H1 (cell line): Measurements from ENCODE around the gene PLCXD1. TPM values are rescaled to one million over a fixed set of nuclear protein-coding genes. Genes with fewer than 3 reads are reported as not detected.

Source experiments
- CTCF ChIA-PET: fragments of 300-600 bp; sonication (Branson Sonifier 250); formaldehyde crosslinking; loops from one replicate; lab custom pipeline; 2021; ENCODE audit not compliant: partially characterized antibody; lab: Charles Lee
- POLR2A ChIA-PET: fragments of 300-600 bp; sonication (Branson Sonifier 250); formaldehyde crosslinking; loops from one replicate; lab custom pipeline; 2021; ENCODE audit warnings: inconsistent platforms; ENCODE audit not compliant: partially characterized antibody; lab: Charles Lee
- DNase-seq, 2 experiments: peaks; one replicate each; pipeline versions ENCODE4 v3.0.0 to v3.0.0-alpha.2; 2010 to 2022; ENCODE audit warnings: low spot score in 2 of 2, low read depth in 1 of 2, mixed read lengths in 1 of 2
- FAIRE-seq: peaks from 2 replicates; lab custom pipeline; 2011; peaks lifted over from hg19 to GRCh38; lab: Jason Lieb, UNC
- H2AFZ ChIP-seq: 2 replicates; pipeline ENCODE4 v1.8.1; 2012; ENCODE audit warnings: low read length, inconsistent platforms
- H2AK5ac ChIP-seq: 2 replicates; pipeline ENCODE4 v1.6.1; 2013; ENCODE audit warnings: low read depth, low read length
- H2BK120ac ChIP-seq: replicated peaks from 2 replicates; pipeline ENCODE3; 2013; ENCODE audit warnings: low read depth, low read length, inconsistent platforms
- H2BK12ac ChIP-seq: 2 replicates; pipeline ENCODE4 v1.6.1; 2013; ENCODE audit warnings: low read depth, low read length
- H2BK15ac ChIP-seq: 2 replicates; pipeline ENCODE4 v1.6.1; 2013; ENCODE audit warnings: low read length
- H2BK20ac ChIP-seq: 2 replicates; pipeline ENCODE4 v1.6.1; 2013; ENCODE audit warnings: low read length
- H2BK5ac ChIP-seq: 2 replicates; pipeline ENCODE4 v1.6.1; 2013; ENCODE audit warnings: low read depth, low read length
- H3K14ac ChIP-seq: 2 replicates; pipeline ENCODE4 v1.6.1; 2013; ENCODE audit warnings: inconsistent platforms; ENCODE audit not compliant: insufficient read length
- H3K18ac ChIP-seq: 2 replicates; pipeline ENCODE4 v1.6.1; 2013; ENCODE audit warnings: low read length; ENCODE audit errors: extremely low read depth
- H3K23ac ChIP-seq: 2 replicates; pipeline ENCODE4 v1.6.1; 2013; ENCODE audit warnings: inconsistent platforms; ENCODE audit not compliant: insufficient read length
- H3K23me2 ChIP-seq: 2 replicates; pipeline ENCODE4 v1.6.1; 2013; ENCODE audit warnings: low read depth, low read length
- H3K27ac ChIP-seq: 2 replicates; pipeline ENCODE4 v1.6.1; 2011; ENCODE audit warnings: low read depth, low read length, inconsistent platforms
- H3K27me3 ChIP-seq, 4 experiments: replicated peaks in 1 of 4; 1 replicate in 1 of 4; 2 replicates in 3 of 4; pipeline versions ENCODE4 v1.6.1 to v1.8.1; 2011 to 2013; ENCODE audit warnings: low read length in 3 of 4, mild to moderate bottlenecking in 3 of 4, inconsistent platforms in 2 of 4, mixed read lengths in 2 of 4, moderate library complexity in 1 of 4; ENCODE audit not compliant: control insufficient read depth in 3 of 4, insufficient read depth in 3 of 4; ENCODE audit errors: extremely low read depth in 1 of 4
- H3K36me3 ChIP-seq, 4 experiments: 2 replicates each; pipeline versions ENCODE4 v1.6.1 to v1.8.1; 2011 to 2013; ENCODE audit warnings: mild to moderate bottlenecking in 4 of 4, low read length in 3 of 4, moderate library complexity in 2 of 4, control low read depth in 1 of 4, inconsistent platforms in 1 of 4; ENCODE audit not compliant: insufficient read depth in 4 of 4, control insufficient read depth in 2 of 4
- H3K4ac ChIP-seq: replicated peaks from 2 replicates; pipeline ENCODE3; 2013; ENCODE audit warnings: low read length, low read depth, mixed read lengths, inconsistent platforms; ENCODE audit not compliant: insufficient read length
- H3K4me1 ChIP-seq, 4 experiments: replicated peaks in 1 of 4; 1 replicate in 1 of 4; 2 replicates in 3 of 4; pipeline versions ENCODE4 v1.6.1 to v1.8.1; 2011 to 2013; ENCODE audit warnings: low read length in 3 of 4, inconsistent platforms in 2 of 4, mixed read lengths in 1 of 4; ENCODE audit not compliant: insufficient read depth in 4 of 4, control insufficient read depth in 3 of 4
- H3K4me2 ChIP-seq, 2 experiments: 2 replicates each; pipeline versions ENCODE4 v1.6.1 to v1.8.1; 2011 to 2013; ENCODE audit warnings: low read depth in 2 of 2, low read length in 2 of 2, control low read depth in 1 of 2, inconsistent platforms in 1 of 2, mild to moderate bottlenecking in 1 of 2; ENCODE audit not compliant: insufficient read depth in 1 of 2
- H3K4me3 ChIP-seq, 4 experiments: fragments of 200-600, 300-600 bp in 1 of 4; sonication (generic), shearing (Covaris generic), sonication (Bioruptor Twin) in 1 of 4; 2 replicates each; pipeline versions ENCODE4 v1.5.1 to v1.8.1; 2011 to 2016; ENCODE audit warnings: low read length in 4 of 4, low read depth in 3 of 4, control low read depth in 2 of 4, inconsistent platforms in 2 of 4, mild to moderate bottlenecking in 2 of 4, mixed read lengths in 1 of 4, moderate library complexity in 1 of 4; ENCODE audit not compliant: insufficient read depth in 2 of 4; ENCODE audit errors: extremely low read depth in 1 of 4
- H3K56ac ChIP-seq: replicated peaks from 2 replicates; pipeline ENCODE3; 2013; ENCODE audit warnings: low read depth, mild to moderate bottlenecking, mixed read lengths, low read length, inconsistent platforms; ENCODE audit not compliant: insufficient read length
- H3K79me1 ChIP-seq: 2 replicates; pipeline ENCODE4 v1.6.1; 2013; ENCODE audit warnings: low read depth, low read length, control low read depth
- H3K79me2 ChIP-seq, 2 experiments: 2 replicates each; pipeline versions ENCODE4 v1.6.1 to v1.8.1; 2012 to 2013; ENCODE audit warnings: low read length in 2 of 2, mild to moderate bottlenecking in 2 of 2, inconsistent platforms in 1 of 2; ENCODE audit not compliant: insufficient read depth in 2 of 2, control insufficient read depth in 1 of 2
- H3K9ac ChIP-seq, 4 experiments: replicated peaks in 1 of 4; 1 replicate in 1 of 4; 2 replicates in 3 of 4; pipeline versions ENCODE4 v1.6.1 to v1.8.1; 2011 to 2013; ENCODE audit warnings: low read depth in 3 of 4, low read length in 3 of 4, control low read depth in 2 of 4, mild to moderate bottlenecking in 2 of 4, moderate library complexity in 2 of 4, inconsistent platforms in 1 of 4; ENCODE audit errors: extremely low read depth in 1 of 4
- H3K9me3 ChIP-seq, 2 experiments: 2 replicates each; pipeline versions ENCODE4 v1.6.1 to v1.8.1; 2012 to 2013; ENCODE audit warnings: mild to moderate bottlenecking in 2 of 2, moderate library complexity in 2 of 2, control low read depth in 1 of 2, inconsistent platforms in 1 of 2, low read depth in 1 of 2, low read length in 1 of 2, mixed read lengths in 1 of 2; ENCODE audit not compliant: insufficient read depth in 2 of 2
- H4K20me1 ChIP-seq, 2 experiments: replicated peaks in 1 of 2; 2 replicates each; pipeline versions ENCODE3 to v1.8.1; 2011 to 2013; ENCODE audit warnings: inconsistent platforms in 2 of 2, low read length in 2 of 2, mild to moderate bottlenecking in 1 of 2; ENCODE audit not compliant: insufficient read depth in 2 of 2, control insufficient read depth in 1 of 2
- H4K5ac ChIP-seq: 2 replicates; pipeline ENCODE4 v1.6.1; 2013; ENCODE audit warnings: low read length, low read depth, mixed read lengths, inconsistent platforms; ENCODE audit not compliant: insufficient read length
- H4K8ac ChIP-seq: 2 replicates; pipeline ENCODE4 v1.8.0; 2013; ENCODE audit warnings: mild to moderate bottlenecking, moderate library complexity, low read length, inconsistent platforms; ENCODE audit not compliant: insufficient read depth; ENCODE audit errors: extremely low read depth
- H4K91ac ChIP-seq: replicated peaks from 2 replicates; pipeline ENCODE3; 2013; ENCODE audit warnings: low read length, mixed read lengths, inconsistent platforms; ENCODE audit not compliant: insufficient read length
- ASH2L ChIP-seq: fragments of 200-600, 300-600 bp; sonication (generic); IDR thresholded peaks from one replicate; pipeline ENCODE4 v1.7.1; 2017; ENCODE audit warnings: low read length
- BCL11A ChIP-seq, 2 experiments: IDR thresholded peaks; one replicate each; pipeline ENCODE4 v1.6.1; 2011; ENCODE audit warnings: low read depth in 2 of 2, low read length in 2 of 2, mild to moderate bottlenecking in 2 of 2
- CBX8 ChIP-seq: fragments of 300-800, 300-1000 bp; sonication (generic); IDR thresholded peaks from 2 replicates; pipeline ENCODE4 v1.7.1; 2016; ENCODE audit warnings: low read depth, low read length, borderline replicate concordance
- CHD1 ChIP-seq: IDR thresholded peaks from 2 replicates; pipeline ENCODE4 v1.6.1; 2012; ENCODE audit warnings: low read depth, low read length, improper control_type of control experiment
- EGR1 ChIP-seq: IDR thresholded peaks from 2 replicates; pipeline ENCODE4 v1.6.1; 2011; ENCODE audit warnings: low read depth, low read length, borderline replicate concordance
- MAFK ChIP-seq: IDR thresholded peaks from 2 replicates; pipeline ENCODE4 v1.6.1; 2012; ENCODE audit warnings: low read depth, mild to moderate bottlenecking, improper control_type of control experiment, low read length
- PHF8 ChIP-seq: fragments of 200-600 bp; sonication (generic); conservative IDR thresholded peaks from 2 replicates; pipeline ENCODE4 v1.7.1; 2012; ENCODE audit warnings: low read depth, mild to moderate bottlenecking, inconsistent platforms, low read length, moderate library complexity
- POLR2A ChIP-seq, 2 experiments: IDR thresholded peaks; 1 replicate in 1 of 2; 2 replicates in 1 of 2; pipeline ENCODE4 v1.6.1; 2011; ENCODE audit warnings: low read depth in 2 of 2, low read length in 2 of 2, mild to moderate bottlenecking in 2 of 2; ENCODE audit errors: control extremely low read depth in 1 of 2
- RFX5 ChIP-seq: IDR thresholded peaks from 2 replicates; pipeline ENCODE4 v1.6.1; 2011; ENCODE audit warnings: low read depth, low read length, improper control_type of control experiment, borderline replicate concordance
- RXRA ChIP-seq: IDR thresholded peaks from 2 replicates; pipeline ENCODE4 v1.6.1; 2011; ENCODE audit warnings: low read depth, mild to moderate bottlenecking, low read length, moderate library complexity; ENCODE audit not compliant: insufficient read depth
- SIRT6 ChIP-seq: IDR thresholded peaks from one replicate; pipeline ENCODE4 v1.7.1; 2012; ENCODE audit warnings: low read length, inconsistent platforms
- SP1 ChIP-seq: IDR thresholded peaks from 2 replicates; pipeline ENCODE4 v1.6.1; 2011; ENCODE audit warnings: low read depth, low read length
- SRF ChIP-seq: IDR thresholded peaks from 2 replicates; pipeline ENCODE4 v1.6.1; 2011; ENCODE audit warnings: mild to moderate bottlenecking, low read depth, low read length, moderate library complexity
- TEAD4 ChIP-seq: IDR thresholded peaks from 2 replicates; pipeline ENCODE4 v1.6.1; 2012; ENCODE audit warnings: low read depth, low read length, inconsistent platforms, mixed read lengths
- ZNF274 ChIP-seq: IDR thresholded peaks from 2 replicates; pipeline ENCODE4 v1.7.0; 2012; ENCODE audit warnings: low read length, borderline replicate concordance; ENCODE audit errors: extremely low read depth
- WGBS, 2 experiments: shearing (Covaris generic) in 1 of 2; methylation state at CpG; one replicate each; pipeline versions ENCODE4 v1.1.6 to v1.1.7; 2013 to 2015; ENCODE audit warnings: low lambda C conversion rate in 2 of 2, mixed read lengths in 2 of 2, inconsistent platforms in 1 of 2, low coverage in 1 of 2, missing lambda C conversion rate in 1 of 2; ENCODE audit not compliant: insufficient replicate concordance in 2 of 2, insufficient coverage in 1 of 2, insufficient read length in 1 of 2; ENCODE audit errors: extremely low coverage in 1 of 2, missing lambda C conversion rate in 1 of 2; 5-methylcytosine and 5-hydroxymethylcytosine counted together
- polyA plus RNA-seq, 7 experiments: library from polyadenylated mRNA; depleted of rRNA in 3 of 7; stranded (reverse) in 5 of 7; unstranded in 2 of 7; fragments of >200 nt in 5 of 7; fragments of 200-250 nt in 2 of 7; gene quantifications; 1 replicate in 5 of 7; 2 replicates in 1 of 7; 4 replicates in 1 of 7; pipeline versions ENCODE4 v1.2.1 to v1.2.3, GENCODE V29; 2011 to 2013; ENCODE audit warnings: missing spikeins in 2 of 7, mixed read lengths in 2 of 7
- total RNA-seq: library from RNA; stranded (reverse); fragmentation: NEBNext Ultra II Directional; extraction: Animal tissue kit (Norgen Biotek cat#: 25700); gene quantifications from 2 replicates; pipeline ENCODE4 v1.2.1, GENCODE V29; 2021
- TF ChIP-seq, protein P1 (sequence below): IDR thresholded peaks from 2 replicates; pipeline ENCODE4 v1.6.1; 2011; ENCODE audit warnings: low read depth, mild to moderate bottlenecking, low read length; ENCODE audit not compliant: insufficient read depth

The PLCXD1 gene
- total and polyA plus RNA-seq, 2 of the 8 experiments (the other 6 are each of a cell fraction or from before 2014, with no cell fraction given): 93.6 to 124 TPM

GRCh38 chrX:332496-332860 is 51.3 kb downstream of the PLCXD1 start:
- H4K8ac ChIP-seq: no peak overlapping the region
- no peak overlapping the region for H3K18ac ChIP-seq
- 81% methylated on average over 19 of the region's 23 CpGs; no CpG with 5 or more reads in 1 of the 2 experiments for WGBS, 2 experiments
- H4K20me1 ChIP-seq: peaks cover 0 to 13% of the 10 kb centered on the region in 2 experiments
- H3K36me3 ChIP-seq: peaks cover 0 to 22% (median 7%) of the 10 kb centered on the region in 4 experiments; a peak in 5 of 8 replicates
- H3K27ac ChIP-seq: no peak overlapping the region
- H3K9me3 ChIP-seq: no peaks in the 10 kb centered on the region
- H3K14ac ChIP-seq: no peak overlapping the region
- no peak overlapping the region for H3K4me3 ChIP-seq
- ChIA-PET CTCF (no interaction called here), POLR2A (no interaction called here)
- no peak overlapping the region for H2AK5ac ChIP-seq
- H2BK120ac ChIP-seq: no peak overlapping the region
- H2BK5ac ChIP-seq: no peak overlapping the region
- H2BK12ac ChIP-seq: no peak overlapping the region
- no peak overlapping the region for H3K23ac ChIP-seq
- H2BK20ac ChIP-seq: no peak overlapping the region
- H4K91ac ChIP-seq: no peak overlapping the region
- no peak overlapping the region for H4K5ac ChIP-seq
- no peak overlapping the region for H2BK15ac ChIP-seq
- no peaks in the 10 kb centered on the region; the same call in 1 of the 2 replicates for H3K79me1 ChIP-seq
- FAIRE-seq (no peak), DNase-seq (no peak)
- H2AFZ ChIP-seq: no peak overlapping the region
- no peaks in the 10 kb centered on the region for H3K79me2 ChIP-seq
- no peak overlapping the region for H3K4ac ChIP-seq
- H3K27me3 ChIP-seq: peaks cover 0 to 2% (median 0%) of the 10 kb centered on the region in 4 experiments; a peak in 1 of 7 replicates
- no peak overlapping the region for H3K56ac ChIP-seq
- H3K4me2 ChIP-seq: no peak overlapping the region; a peak in 1 of 4 replicates
- no peak overlapping the region for H3K9ac ChIP-seq
- H3K4me1 ChIP-seq: peaks cover 0 to 5% (median 2%) of the 10 kb centered on the region in 4 experiments; a peak in 3 of 7 replicates
- H3K23me2 ChIP-seq: no peaks in the 10 kb centered on the region
- TF ChIP-seq ZNF274 (no peak), POLR2A (IDR thresholded peaks at IDR 0.05; ENCODE audit: control extremely low read depth in 1 of 2, low read depth in 2 of 2, low read length in 2 of 2) (no peak), TEAD4 (no peak), ASH2L (no peak), EGR1 (no peak), PHF8 (no peak), CHD1 (no peak), CBX8 (no peak), RXRA (no peak), SP1 (no peak), RFX5 (no peak), MAFK (no peak), SIRT6 (no peak), BCL11A (IDR thresholded peaks at IDR 0.05; ENCODE audit: low read depth in 2 of 2, low read length in 2 of 2) (no peak), SRF (no peak)
- TF ChIP-seq, protein P1, sequence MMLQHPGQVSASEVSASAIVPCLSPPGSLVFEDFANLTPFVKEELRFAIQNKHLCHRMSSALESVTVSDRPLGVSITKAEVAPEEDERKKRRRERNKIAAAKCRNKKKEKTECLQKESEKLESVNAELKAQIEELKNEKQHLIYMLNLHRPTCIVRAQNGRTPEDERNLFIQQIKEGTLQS: no peak
